CD4-positive, CD25-positive, alpha-beta regulatory T cell (primary cell): ENCODE data around the gene NTN4. TPM values are rescaled to one million over a fixed set of nuclear protein-coding genes. Genes with fewer than 3 reads are reported as not detected.
"Not testable (repeated sequence)": the region's sequence is repeated elsewhere in the genome, so short reads cannot be mapped to it uniquely, and the experiment has no call there.

Experiments
- ATAC-seq, 2 donors: fragments of 150-1000 bp; cut with Tn5 transposase; one replicate each; pipeline ENCODE4 v1.10.0; 2021; ENCODE audit warnings: low read depth in 2 of 2, moderate number of reproducible peaks in 2 of 2, moderate library complexity in 1 of 2
- DNase-seq, 3 donors: peaks; one replicate each; pipeline versions ENCODE4 v3.0.0 to v3.0.0-alpha.2; 2012 to 2022; ENCODE audit warnings: mixed read lengths in 1 of 3
- H3K27ac ChIP-seq: one replicate; pipeline ENCODE4 v1.7.0; 2013; ENCODE audit warnings: mild to moderate bottlenecking, low read length; ENCODE audit not compliant: insufficient read depth, poor library complexity, severe bottlenecking
- H3K27me3 ChIP-seq: one replicate; pipeline ENCODE4 v1.7.0; 2013; ENCODE audit warnings: low read length; ENCODE audit not compliant: control insufficient read depth, insufficient read depth
- H3K36me3 ChIP-seq: one replicate; pipeline ENCODE4 v1.7.0; 2013; ENCODE audit warnings: mild to moderate bottlenecking, low read length, moderate library complexity; ENCODE audit not compliant: control insufficient read depth, insufficient read depth
- H3K4me1 ChIP-seq: 2 replicates; pipeline ENCODE4 v1.7.0; 2013; ENCODE audit warnings: mild to moderate bottlenecking, low read length; ENCODE audit not compliant: insufficient read depth, control insufficient read depth, poor library complexity, severe bottlenecking
- H3K4me3 ChIP-seq: one replicate; pipeline ENCODE4 v1.7.0; 2013; ENCODE audit warnings: low read depth, mild to moderate bottlenecking, low read length, moderate library complexity
- H3K9me3 ChIP-seq, 2 experiments: 1 replicate in 1 of 2; 2 replicates in 1 of 2; pipeline ENCODE4 v1.7.0; 2013; ENCODE audit warnings: low read length in 2 of 2, mild to moderate bottlenecking in 1 of 2, moderate library complexity in 1 of 2; ENCODE audit not compliant: control insufficient read depth in 2 of 2
- H3K27ac Mint-ChIP-seq, 3 donors: one replicate each; pipeline ENCODE4 v1.8.0; 2020 to 2022; ENCODE audit warnings: mild to moderate bottlenecking in 3 of 3, mixed read lengths in 3 of 3, moderate library complexity in 2 of 3
- H3K27me3 Mint-ChIP-seq: one replicate; pipeline ENCODE4 v1.8.0; 2022; ENCODE audit warnings: mild to moderate bottlenecking, mixed read lengths
- H3K36me3 Mint-ChIP-seq: one replicate; pipeline ENCODE4 v1.8.0; 2020; ENCODE audit warnings: mixed read lengths
- H3K4me1 Mint-ChIP-seq, 4 donors: one replicate each; pipeline ENCODE4 v1.8.0; 2020 to 2022; ENCODE audit warnings: mixed read lengths in 4 of 4, mild to moderate bottlenecking in 1 of 4
- H3K4me3 Mint-ChIP-seq, 4 donors: one replicate each; pipeline ENCODE4 v1.8.0; 2020 to 2022; ENCODE audit warnings: mild to moderate bottlenecking in 4 of 4, mixed read lengths in 4 of 4, moderate library complexity in 3 of 4
- H3K9me3 Mint-ChIP-seq, 7 donors: one replicate each; pipeline ENCODE4 v1.8.0; 2020 to 2022; ENCODE audit warnings: mixed read lengths in 7 of 7, mild to moderate bottlenecking in 3 of 7, moderate library complexity in 2 of 7
- polyA plus RNA-seq, 4 donors: library from polyadenylated mRNA; unstranded; fragments of 300-500 nt; fragmentation: Illumina TruSeq; gene quantifications; one replicate each; pipeline ENCODE4 v1.2.3, GENCODE V29; 2021
- total RNA-seq: library from RNA; stranded (reverse); gene quantifications from one replicate; pipeline ENCODE4 v1.2.3, GENCODE V29; 2022

NTN4 gene
- total and polyA plus RNA-seq, 5 donors from 2014 or later = 0.16 TPM; not detected in 4

- no peaks in the 10 kb centered on the region for H3K4me1 Mint-ChIP-seq
- H3K9me3 ChIP-seq = no peaks in the 10 kb centered on the region
- no peak overlapping the region for H3K27ac ChIP-seq
- no peaks in the 10 kb centered on the region for H3K36me3 ChIP-seq
- H3K27ac Mint-ChIP-seq = no peak overlapping the region
- peaks cover 4% of the 10 kb centered on the region for H3K27me3 ChIP-seq
- H3K4me3 ChIP-seq = no peak overlapping the region
- H3K4me3 Mint-ChIP-seq = no peak overlapping the region
- no peak for ATAC-seq
- no peak for DNase-seq
- no peaks in the 10 kb centered on the region for H3K36me3 Mint-ChIP-seq
- H3K4me1 ChIP-seq = no peaks in the 10 kb centered on the region
- peaks cover 17% of the 10 kb centered on the region for H3K27me3 Mint-ChIP-seq
- H3K9me3 Mint-ChIP-seq = no peaks in the 10 kb centered on the region
These were observed 129.2 kb downstream of the NTN4 start for GRCh38 chr12:95661360-95661759.

DNA sequence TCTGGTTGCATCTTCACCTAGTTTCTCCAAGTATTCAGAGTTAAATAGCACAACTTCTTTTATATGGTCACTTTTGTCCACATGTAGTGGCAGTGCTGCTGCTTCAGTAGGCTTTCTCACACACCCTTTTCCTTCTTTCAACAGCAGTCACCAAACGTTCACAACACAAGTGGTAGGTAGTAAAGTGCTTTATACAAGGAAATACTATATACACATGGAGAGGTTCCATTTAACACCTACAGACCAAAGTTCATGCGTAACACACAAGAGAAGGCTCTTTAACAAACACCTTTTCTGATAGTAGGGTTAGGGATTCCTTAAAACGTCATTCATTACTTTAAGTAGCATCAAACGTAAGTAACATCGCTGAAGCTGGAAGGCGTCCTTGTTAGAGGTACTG lies 132.2 kb downstream of the NTN4 start:
- no peak overlapping the region for H3K27ac Mint-ChIP-seq
- no peaks in the 10 kb centered on the region for H3K4me1 Mint-ChIP-seq
- Histone ChIP-seq H3K36me3 (no peaks in the 10 kb centered on the region), H3K4me3 (no peak overlapping the region), H3K27ac (no peak overlapping the region), H3K9me3 (no peaks in the 10 kb centered on the region), H3K27me3 (peaks cover 4% of the 10 kb centered on the region), H3K4me1 (no peaks in the 10 kb centered on the region)
- no peak for DNase-seq
- peaks cover 17% of the 10 kb centered on the region for H3K27me3 Mint-ChIP-seq
- H3K4me3 Mint-ChIP-seq = no peak overlapping the region
- no peak for ATAC-seq
- peaks cover 0 to 4% (median 0%) of the 10 kb centered on the region in 7 donors for H3K9me3 Mint-ChIP-seq
- H3K36me3 Mint-ChIP-seq = peaks cover 4% of the 10 kb centered on the region

DNA sequence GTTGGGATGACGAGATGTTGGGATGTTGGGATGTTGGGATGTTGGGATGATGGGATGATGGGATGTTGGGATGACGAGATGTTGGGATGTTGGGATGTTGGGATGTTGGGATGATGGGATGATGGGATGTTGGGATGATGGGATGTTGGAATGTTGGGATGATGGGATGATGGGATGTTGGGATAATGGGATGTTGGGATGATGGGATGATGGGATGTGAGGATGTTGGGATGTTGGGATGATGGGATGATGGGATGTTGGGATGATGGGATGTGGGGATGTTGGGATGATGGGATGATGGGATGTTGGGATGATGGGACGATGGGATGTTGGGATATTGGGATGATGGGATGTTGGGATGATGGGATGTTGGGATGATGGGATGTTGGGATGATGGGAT lies 135.9 kb downstream of the NTN4 start:
- not testable (repeated sequence) for H3K4me3 ChIP-seq, H3K27me3 ChIP-seq, H3K27me3 Mint-ChIP-seq, H3K36me3 ChIP-seq, H3K4me1 Mint-ChIP-seq, H3K9me3 Mint-ChIP-seq, H3K36me3 Mint-ChIP-seq, H3K9me3 ChIP-seq, H3K4me1 ChIP-seq, ATAC-seq, H3K27ac Mint-ChIP-seq, H3K27ac ChIP-seq, DNase-seq
- H3K4me3 Mint-ChIP-seq = peak overlapping the region in 1 of 4 donors; percentile 29

DNA sequence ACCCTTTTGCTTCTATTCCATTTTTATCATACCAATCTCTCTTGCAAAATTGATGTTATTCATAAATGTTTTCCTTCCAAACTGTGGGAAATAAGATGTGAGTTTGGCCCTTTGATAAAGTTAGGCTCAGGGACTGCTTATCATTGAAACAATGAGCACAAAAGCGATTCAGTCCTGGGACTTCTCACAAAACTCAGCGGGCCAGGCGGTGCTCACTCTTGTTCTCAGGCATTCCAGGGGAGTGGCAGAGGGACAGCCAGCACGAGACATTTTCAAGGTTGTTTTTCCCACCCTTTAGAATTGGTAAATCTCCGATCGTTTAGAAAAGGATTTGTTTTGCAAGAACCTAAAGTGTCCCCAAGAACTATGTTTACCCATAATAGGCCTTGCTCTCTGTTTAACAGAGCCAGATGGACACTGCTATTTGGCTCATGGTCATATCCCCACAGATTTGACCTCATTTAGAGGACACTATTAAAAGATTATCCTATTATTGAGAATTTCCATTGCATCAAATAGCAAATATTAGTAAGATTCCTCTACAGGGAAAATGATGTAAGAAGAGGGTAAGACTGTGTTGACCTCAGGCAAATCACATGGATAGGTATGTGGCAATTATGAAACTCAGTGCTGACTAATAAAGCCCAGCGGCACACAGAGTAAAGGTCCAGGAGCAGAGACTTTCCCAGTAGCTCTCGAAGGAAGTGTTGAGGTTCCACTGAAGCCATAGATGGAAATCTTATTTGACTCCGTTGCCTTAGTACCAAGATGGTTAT lies 136.6 kb downstream of the NTN4 start:
- H3K36me3 Mint-ChIP-seq = peaks cover 4% of the 10 kb centered on the region
- peak overlapping the region in 1 of 3 donors; percentile 29 for H3K27ac Mint-ChIP-seq
- peaks cover 0 to 4% (median 0%) of the 10 kb centered on the region in 7 donors for H3K9me3 Mint-ChIP-seq
- peaks cover 6% of the 10 kb centered on the region for H3K27me3 Mint-ChIP-seq
- no peaks in the 10 kb centered on the region for H3K4me1 Mint-ChIP-seq
- DNase-seq = peak in 2 of 3 donors; percentile 26 to 43
- ATAC-seq = no peak
- H3K4me3 Mint-ChIP-seq = peak overlapping the region in 2 of 4 donors; percentile 29 to 70
- Histone ChIP-seq H3K36me3 (no peaks in the 10 kb centered on the region), H3K4me3 (no peak overlapping the region), H3K27me3 (peaks cover 2% of the 10 kb centered on the region), H3K27ac (no peak overlapping the region), H3K4me1 (no peaks in the 10 kb centered on the region), H3K9me3 (no peaks in the 10 kb centered on the region)

GRCh38 chr12:95651681-95652080 lies 138.9 kb downstream of the NTN4 start:
- H3K4me1 Mint-ChIP-seq = no peaks in the 10 kb centered on the region
- no peak overlapping the region for H3K27ac Mint-ChIP-seq
- Histone ChIP-seq H3K27ac (no peak overlapping the region), H3K9me3 (no peaks in the 10 kb centered on the region), H3K4me3 (no peak overlapping the region), H3K36me3 (no peaks in the 10 kb centered on the region), H3K27me3 (no peaks in the 10 kb centered on the region), H3K4me1 (no peaks in the 10 kb centered on the region)
- H3K4me3 Mint-ChIP-seq = no peak overlapping the region
- H3K36me3 Mint-ChIP-seq = peaks cover 4% of the 10 kb centered on the region
- H3K9me3 Mint-ChIP-seq = peaks cover 0 to 4% (median 0%) of the 10 kb centered on the region in 7 donors
- ATAC-seq = no peak
- peaks cover 3% of the 10 kb centered on the region for H3K27me3 Mint-ChIP-seq
- no peak for DNase-seq

- DNase-seq (no peak), ATAC-seq (no peak)
- Histone ChIP-seq H3K9me3 (no peaks in the 10 kb centered on the region), H3K4me3 (no peak overlapping the region), H3K27ac (no peak overlapping the region), H3K27me3 (no peaks in the 10 kb centered on the region), H3K36me3 (no peaks in the 10 kb centered on the region), H3K4me1 (no peaks in the 10 kb centered on the region)
- no peaks in the 10 kb centered on the region for H3K27me3 Mint-ChIP-seq
- no peaks in the 10 kb centered on the region for H3K4me1 Mint-ChIP-seq
- H3K4me3 Mint-ChIP-seq = no peak overlapping the region
- peaks cover 1% of the 10 kb centered on the region for H3K36me3 Mint-ChIP-seq
- peaks cover 0 to 1% (median 0%) of the 10 kb centered on the region in 7 donors for H3K9me3 Mint-ChIP-seq
- no peak overlapping the region for H3K27ac Mint-ChIP-seq
These were observed 141.4 kb downstream of the NTN4 start for GRCh38 chr12:95648990-95649791.

- no peaks in the 10 kb centered on the region for H3K36me3 Mint-ChIP-seq
- H3K27me3 Mint-ChIP-seq = no peaks in the 10 kb centered on the region
These were observed 143.8 kb downstream of the NTN4 start for GRCh38 chr12:95646781-95647190.

More at GRCh38 chr12:95646781-95647190, 143.8 kb downstream of the NTN4 start:
- Histone ChIP-seq H3K36me3 (no peaks in the 10 kb centered on the region), H3K9me3 (no peaks in the 10 kb centered on the region), H3K27me3 (no peaks in the 10 kb centered on the region), H3K4me1 (no peaks in the 10 kb centered on the region), H3K4me3 (no peak overlapping the region), H3K27ac (no peak overlapping the region)
- Mint-ChIP-seq H3K4me1 (no peaks in the 10 kb centered on the region), H3K27ac (no peak overlapping the region), H3K9me3 (no peaks in the 10 kb centered on the region), H3K4me3 (no peak overlapping the region)
- no peak for ATAC-seq
- no peak for DNase-seq
